K562 (cell line): ENCODE results near the gene SRRM5. TPM values are rescaled to one million over a fixed set of nuclear protein-coding genes. Genes with fewer than 3 reads are reported as not detected.

ENCODE experiments used
- ATAC-seq: fragments of 200-7000 bp; cut with Tn5 transposase; 3 replicates; pipeline ENCODE4 v1.9.1; 2020; ENCODE audit warnings: moderate library complexity
- BruUV-seq: library from RNA; stranded (reverse); fragments of 400-500 nt; replicated peaks from 2 replicates; lab custom pipeline; 2021; lab: Mats Ljungman, UMichigan
- CTCF ChIA-PET: fragments of 300-600 bp; formaldehyde crosslinking; extraction: SDS; loops from one replicate; lab custom pipeline; 2021; ENCODE audit warnings: low intra/inter-chr PET ratio; lab: Yijun Ruan, JAX
- POLR2A ChIA-PET: fragments of 300-600, 350-650 bp; sonication (Branson Sonifier 250); formaldehyde crosslinking; extraction: SDS; loops from one replicate; lab custom pipeline; 2021; ENCODE audit warnings: antibody characterized with exemption, inconsistent platforms; lab: Yijun Ruan, JAX
- DNase-seq, 4 experiments: peaks; one replicate each; pipeline versions ENCODE4 v3.0.0 to v3.0.0-alpha.2; 2011 to 2018; ENCODE audit warnings: low spot score in 3 of 4, mixed read lengths in 3 of 4; ENCODE audit errors: extremely low read depth in 1 of 4
- FAIRE-seq: peaks from 2 replicates; lab custom pipeline; 2011; peaks lifted over from hg19 to GRCh38; lab: Jason Lieb, UNC
- H2AFZ ChIP-seq: 2 replicates; pipeline ENCODE4 v1.6.0; 2011; ENCODE audit warnings: low read depth, low read length, control low read depth, inconsistent platforms
- H3K27ac ChIP-seq: fragments of 200-600 bp; 3 replicates; pipeline ENCODE4 v1.8.0; 2011; ENCODE audit warnings: low read depth, mild to moderate bottlenecking, control low read depth, inconsistent platforms, low read length, moderate library complexity, mixed read lengths; ENCODE audit errors: extremely low read depth
- H3K27me3 ChIP-seq, 2 experiments: fragments of 300-600 bp in 1 of 2; 2 replicates in 1 of 2; 3 replicates in 1 of 2; pipeline versions ENCODE4 v1.6.0 to v1.8.0; 2011; ENCODE audit warnings: inconsistent platforms in 2 of 2, low read length in 2 of 2, mild to moderate bottlenecking in 1 of 2, mixed read lengths in 1 of 2, moderate library complexity in 1 of 2; ENCODE audit not compliant: control insufficient read depth in 2 of 2, insufficient read depth in 2 of 2
- H3K36me3 ChIP-seq: fragments of 300-600 bp; 3 replicates; pipeline ENCODE4 v1.8.0; 2011; ENCODE audit warnings: mild to moderate bottlenecking, low read length, inconsistent platforms; ENCODE audit not compliant: control insufficient read depth, insufficient read depth
- H3K4me1 ChIP-seq, 2 experiments: fragments of 200-600 bp in 1 of 2; replicated peaks in 1 of 2; 2 replicates in 1 of 2; 3 replicates in 1 of 2; pipeline versions ENCODE4 v1.5.1 to v1.8.0; 2011; ENCODE audit warnings: inconsistent platforms in 2 of 2, low read length in 2 of 2, mild to moderate bottlenecking in 1 of 2, mixed read lengths in 1 of 2, moderate library complexity in 1 of 2; ENCODE audit not compliant: control insufficient read depth in 2 of 2, insufficient read depth in 2 of 2
- H3K4me2 ChIP-seq: 2 replicates; pipeline ENCODE4 v1.6.1; 2011; ENCODE audit warnings: low read length, control low read depth, inconsistent platforms, mixed read lengths; ENCODE audit not compliant: insufficient read depth
- H3K4me3 ChIP-seq: fragments of 200-600 bp; sonication (generic), shearing (Covaris generic); 2 replicates; pipeline ENCODE4 v1.5.1; 2016; ENCODE audit warnings: control low read depth, inconsistent platforms
- H3K79me2 ChIP-seq: fragments of 200-600 bp; 3 replicates; pipeline ENCODE4 v1.8.0; 2011; ENCODE audit warnings: low read length, inconsistent platforms; ENCODE audit not compliant: control insufficient read depth, insufficient read depth
- H3K9ac ChIP-seq, 2 experiments: 2 replicates each; pipeline versions ENCODE4 v1.6.0 to v1.6.1; 2011; ENCODE audit warnings: low read depth in 2 of 2, low read length in 2 of 2, control low read depth in 1 of 2, inconsistent platforms in 1 of 2, mild to moderate bottlenecking in 1 of 2, mixed read lengths in 1 of 2; ENCODE audit not compliant: insufficient read depth in 1 of 2
- H3K9me1 ChIP-seq: one replicate; pipeline ENCODE4 v1.6.0; 2011; ENCODE audit warnings: inconsistent platforms, mild to moderate bottlenecking, low read length, moderate library complexity; ENCODE audit not compliant: control insufficient read depth, insufficient read depth
- H3K9me3 ChIP-seq: replicated peaks from 2 replicates; pipeline ENCODE4 v1.5.1; 2011; ENCODE audit warnings: low read depth, low read length, inconsistent platforms; ENCODE audit not compliant: control insufficient read depth, insufficient read depth
- H4K20me1 ChIP-seq: replicated peaks from 2 replicates; pipeline ENCODE4 v1.6.1; 2011; ENCODE audit warnings: low read length, inconsistent platforms, mixed read lengths; ENCODE audit not compliant: control insufficient read depth, insufficient read depth
- DPF2 ChIP-seq: fragments of 450-650 bp; IDR thresholded peaks from 2 replicates; pipeline ENCODE4 v1.6.1; 2016
- KLF6 ChIP-seq: fragments of 250-450 bp; sonication (Bioruptor Pico); IDR thresholded peaks from 2 replicates; pipeline ENCODE4 v1.4.0; 2020; ENCODE audit warnings: mild to moderate bottlenecking, moderate library complexity, borderline replicate concordance
- PML ChIP-seq: IDR thresholded peaks from 2 replicates; pipeline ENCODE4 v1.6.1; 2012; ENCODE audit warnings: low read length, inconsistent platforms
- SMAD1 ChIP-seq: fragments of 150-350 bp; IDR thresholded peaks from 2 replicates; pipeline ENCODE4 v1.6.1; 2014; ENCODE audit warnings: low read length, low read depth; ENCODE audit not compliant: partially characterized antibody
- SRSF3 ChIP-seq: fragments of 200-400 bp; formaldehyde crosslinking; IDR thresholded peaks from 2 replicates; pipeline ENCODE4 v1.6.1; 2016; ENCODE audit warnings: mild to moderate bottlenecking, low read length, moderate library complexity; ENCODE audit not compliant: insufficient read depth
- ZC3H4 ChIP-seq: sonication (generic); formaldehyde crosslinking; IDR thresholded peaks from 2 replicates; pipeline ENCODE4 v1.9.0; 2021; ENCODE audit warnings: missing genetic modification reagents, borderline replicate concordance
- ZNF212 ChIP-seq: fragments of 450-650 bp; formaldehyde crosslinking; IDR thresholded peaks from 2 replicates; pipeline ENCODE4 v1.4.0; 2020; ENCODE audit warnings: mild to moderate bottlenecking
- ZNF785 ChIP-seq: fragments of 250-450 bp; sonication (Bioruptor Pico); IDR thresholded peaks from 2 replicates; pipeline ENCODE4 v1.4.0; 2020; ENCODE audit warnings: mild to moderate bottlenecking
- WGBS: fragments of 100-300 bp; shearing (Covaris generic); methylation state at CpG from one replicate; pipeline ENCODE4 v1.1.6; 2016; ENCODE audit warnings: low coverage, mixed read lengths; ENCODE audit not compliant: insufficient coverage; ENCODE audit errors: missing lambda C conversion rate; 5-methylcytosine and 5-hydroxymethylcytosine counted together
- in situ Hi-C: fragments of 300-500 bp; cut with MboI; formaldehyde crosslinking; loops from 4 replicates; pipeline ENCODE4 v1.15.0; 2018; ENCODE audit warnings: inconsistent platforms, mixed read lengths
- intact Hi-C: fragments of 100-400 bp; cut with micrococcal nuclease; formaldehyde crosslinking; loops from 2 replicates; pipeline ENCODE4 v1.14.2; 2022
- polyA plus RNA-seq, 8 experiments: library from polyadenylated mRNA; depleted of rRNA in 4 of 8; stranded (reverse) in 5 of 8; unstranded in 3 of 8; fragments of >200 nt; fragmentation: Nextera tagmentation in 2 of 8; fragmentation: Illumina TruSeq in 1 of 8; extraction: Ambion mirVana in 2 of 8; extraction: Trizol in 1 of 8; gene quantifications; 2 replicates each; pipeline versions ENCODE4 v1.2.1 to v1.2.3, GENCODE V29; 2011 to 2014; ENCODE audit warnings: inconsistent platforms in 1 of 8, missing spikeins in 1 of 8
- total RNA-seq, 7 experiments: library from RNA; depleted of rRNA in 6 of 7; stranded (reverse); fragments of >200 nt in 6 of 7; fragmentation: Illumina TruSeq in 2 of 7; extraction: Trizol in 2 of 7; gene quantifications; 2 replicates each; pipeline versions ENCODE4 v1.2.1 to v1.2.3, GENCODE V29; 2011 to 2021; ENCODE audit warnings: low replicate concordance in 1 of 7

Gene SRRM5
- total and polyA plus RNA-seq, 9 of the 15 experiments (the other 6 are each of a cell fraction or from before 2014, with no cell fraction given), result 0.09 to 0.45 (median 0.18) TPM; not detected in 2

GRCh38 chr19:43564800-43565199 lies 47.1 kb upstream of the SRRM5 start (continued):
- TF ChIP-seq SRSF3 (no peak), PML (no peak), DPF2 (no peak), ZNF212 (CRISPR knock-in tag) (no peak), ZNF785 (CRISPR knock-in tag) (no peak), ZC3H4 (no peak), SMAD1 (no peak)

GRCh38 chr19:43569657-43570056 lies 42.2 kb upstream of the SRRM5 start:
- H3K79me2 ChIP-seq, result peaks cover 4% of the 10 kb centered on the region
- WGBS, result 73% methylated on average over 5 of the region's 5 CpGs
- TF ChIP-seq KLF6, result no peak
- TF ChIP-seq, all 486 proteins: peak for 0
- Histone ChIP-seq H3K4me3 (no peak overlapping the region), H3K4me2 (no peak overlapping the region), H3K9me3 (no peaks in the 10 kb centered on the region), H2AFZ (no peak overlapping the region), H3K9ac (no peak overlapping the region), H3K27ac (no peak overlapping the region), H4K20me1 (no peaks in the 10 kb centered on the region; the same call in 1 of the 2 replicates), H3K9me1 (no peaks in the 10 kb centered on the region), H3K27me3 (no peaks in the 10 kb centered on the region), H3K4me1 (peaks cover 0 to 5% of the 10 kb centered on the region in 2 experiments; a peak in 2 of 5 replicates), H3K36me3 (peaks cover 10% of the 10 kb centered on the region; the same call in 2 of the 3 replicates)
- BruUV-seq, result no TSS peak
- intact Hi-C loops, result no loop called here
- in situ Hi-C loops, result no loop called here
- CTCF ChIA-PET, result no interaction called here
- DNase-seq (no peak), ATAC-seq (no peak), FAIRE-seq (no peak)
- POLR2A ChIA-PET, result interaction anchor here (0.5 kb wide), 1 partner anchor 8 kb away, joined by 3 read pairs; no protein-coding TSS in a partner anchor
